Measurements from ENCODE around the gene EMC8. TPM values are rescaled to one million over a fixed set of nuclear protein-coding genes. Genes with fewer than 3 reads are reported as not detected.

EMC8 gene
- total and polyA plus RNA-seq, 2 experiments from 2014 or later: 51.1 to 69.4 TPM

GRCh38 chr16:85835227-85835751, 35.9 kb upstream of the EMC8 start:
- Histone ChIP-seq H2AFZ (no peak overlapping the region), H3K4me2 (no peak overlapping the region), H3K27ac (ENCODE audit: low read depth) (no peak overlapping the region), H3K27me3 (ENCODE audit: insufficient read depth) (no peaks in the 10 kb centered on the region), H3K36me3 (ENCODE audit: insufficient read depth) (no peaks in the 10 kb centered on the region), H3K9me2 (ENCODE audit: insufficient read depth) (no peaks in the 10 kb centered on the region), H4K20me1 (replicated peaks; ENCODE audit: insufficient read depth) (no peaks in the 10 kb centered on the region), H3F3A (replicated peaks; ENCODE audit: low read depth) (no peaks in the 10 kb centered on the region), H3K4me1 (ENCODE audit: insufficient read depth) (no peaks in the 10 kb centered on the region), H3K79me2 (replicated peaks; ENCODE audit: insufficient read depth) (no peaks in the 10 kb centered on the region), H3K4me3 (no peak overlapping the region)
- Mint-ChIP-seq H3K27ac (no peak overlapping the region), H3K27me3 (ENCODE audit: insufficient read depth, low read depth, poor library complexity) (peaks cover 12% of the 10 kb centered on the region), H3K36me3 (ENCODE audit: low read depth) (peaks cover 10% of the 10 kb centered on the region), H3K4me1 (no peaks in the 10 kb centered on the region; the same call in 2 of the 3 replicates), H3K4me3 (no peak overlapping the region), H3K9me3 (peaks cover 22% of the 10 kb centered on the region)
- TF ChIP-seq ZNF331 (CRISPR knock-in tag; IDR thresholded peaks at IDR 0.05; ENCODE audit: low read depth) (no peak), CREB1 (CRISPR knock-in tag; IDR thresholded peaks at IDR 0.05; ENCODE audit: low read depth) (no peak), ZNF114 (CRISPR knock-in tag; IDR thresholded peaks at IDR 0.05) (no peak), CTCF (conservative IDR thresholded peaks at IDR 0.05; ENCODE audit: low read depth in 2 of 2) (no peak), EZH2 (IDR thresholded peaks at IDR 0.05; ENCODE audit: low read depth, unreplicated experiment) (no peak), EZH2phosphoT487 (IDR thresholded peaks at IDR 0.05; ENCODE audit: unreplicated experiment) (no peak), POLR2AphosphoS5 (IDR thresholded peaks at IDR 0.05; ENCODE audit: low read depth) (no peak), STAT1 (IDR thresholded peaks at IDR 0.05; ENCODE audit: unreplicated experiment) (no peak), NANOG (IDR thresholded peaks at IDR 0.05; ENCODE audit: borderline replicate concordance) (no peak), JUNB (IDR thresholded peaks at IDR 0.05; ENCODE audit: unreplicated experiment) (no peak), REST (IDR thresholded peaks at IDR 0.05; ENCODE audit: unreplicated experiment) (no peak)
- TF ChIP-seq, protein P1, sequence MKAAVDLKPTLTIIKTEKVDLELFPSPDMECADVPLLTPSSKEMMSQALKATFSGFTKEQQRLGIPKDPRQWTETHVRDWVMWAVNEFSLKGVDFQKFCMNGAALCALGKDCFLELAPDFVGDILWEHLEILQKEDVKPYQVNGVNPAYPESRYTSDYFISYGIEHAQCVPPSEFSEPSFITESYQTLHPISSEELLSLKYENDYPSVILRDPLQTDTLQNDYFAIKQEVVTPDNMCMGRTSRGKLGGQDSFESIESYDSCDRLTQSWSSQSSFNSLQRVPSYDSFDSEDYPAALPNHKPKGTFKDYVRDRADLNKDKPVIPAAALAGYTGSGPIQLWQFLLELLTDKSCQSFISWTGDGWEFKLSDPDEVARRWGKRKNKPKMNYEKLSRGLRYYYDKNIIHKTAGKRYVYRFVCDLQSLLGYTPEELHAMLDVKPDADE (IDR thresholded peaks at IDR 0.05): no peak
- TF ChIP-seq, protein P2, sequence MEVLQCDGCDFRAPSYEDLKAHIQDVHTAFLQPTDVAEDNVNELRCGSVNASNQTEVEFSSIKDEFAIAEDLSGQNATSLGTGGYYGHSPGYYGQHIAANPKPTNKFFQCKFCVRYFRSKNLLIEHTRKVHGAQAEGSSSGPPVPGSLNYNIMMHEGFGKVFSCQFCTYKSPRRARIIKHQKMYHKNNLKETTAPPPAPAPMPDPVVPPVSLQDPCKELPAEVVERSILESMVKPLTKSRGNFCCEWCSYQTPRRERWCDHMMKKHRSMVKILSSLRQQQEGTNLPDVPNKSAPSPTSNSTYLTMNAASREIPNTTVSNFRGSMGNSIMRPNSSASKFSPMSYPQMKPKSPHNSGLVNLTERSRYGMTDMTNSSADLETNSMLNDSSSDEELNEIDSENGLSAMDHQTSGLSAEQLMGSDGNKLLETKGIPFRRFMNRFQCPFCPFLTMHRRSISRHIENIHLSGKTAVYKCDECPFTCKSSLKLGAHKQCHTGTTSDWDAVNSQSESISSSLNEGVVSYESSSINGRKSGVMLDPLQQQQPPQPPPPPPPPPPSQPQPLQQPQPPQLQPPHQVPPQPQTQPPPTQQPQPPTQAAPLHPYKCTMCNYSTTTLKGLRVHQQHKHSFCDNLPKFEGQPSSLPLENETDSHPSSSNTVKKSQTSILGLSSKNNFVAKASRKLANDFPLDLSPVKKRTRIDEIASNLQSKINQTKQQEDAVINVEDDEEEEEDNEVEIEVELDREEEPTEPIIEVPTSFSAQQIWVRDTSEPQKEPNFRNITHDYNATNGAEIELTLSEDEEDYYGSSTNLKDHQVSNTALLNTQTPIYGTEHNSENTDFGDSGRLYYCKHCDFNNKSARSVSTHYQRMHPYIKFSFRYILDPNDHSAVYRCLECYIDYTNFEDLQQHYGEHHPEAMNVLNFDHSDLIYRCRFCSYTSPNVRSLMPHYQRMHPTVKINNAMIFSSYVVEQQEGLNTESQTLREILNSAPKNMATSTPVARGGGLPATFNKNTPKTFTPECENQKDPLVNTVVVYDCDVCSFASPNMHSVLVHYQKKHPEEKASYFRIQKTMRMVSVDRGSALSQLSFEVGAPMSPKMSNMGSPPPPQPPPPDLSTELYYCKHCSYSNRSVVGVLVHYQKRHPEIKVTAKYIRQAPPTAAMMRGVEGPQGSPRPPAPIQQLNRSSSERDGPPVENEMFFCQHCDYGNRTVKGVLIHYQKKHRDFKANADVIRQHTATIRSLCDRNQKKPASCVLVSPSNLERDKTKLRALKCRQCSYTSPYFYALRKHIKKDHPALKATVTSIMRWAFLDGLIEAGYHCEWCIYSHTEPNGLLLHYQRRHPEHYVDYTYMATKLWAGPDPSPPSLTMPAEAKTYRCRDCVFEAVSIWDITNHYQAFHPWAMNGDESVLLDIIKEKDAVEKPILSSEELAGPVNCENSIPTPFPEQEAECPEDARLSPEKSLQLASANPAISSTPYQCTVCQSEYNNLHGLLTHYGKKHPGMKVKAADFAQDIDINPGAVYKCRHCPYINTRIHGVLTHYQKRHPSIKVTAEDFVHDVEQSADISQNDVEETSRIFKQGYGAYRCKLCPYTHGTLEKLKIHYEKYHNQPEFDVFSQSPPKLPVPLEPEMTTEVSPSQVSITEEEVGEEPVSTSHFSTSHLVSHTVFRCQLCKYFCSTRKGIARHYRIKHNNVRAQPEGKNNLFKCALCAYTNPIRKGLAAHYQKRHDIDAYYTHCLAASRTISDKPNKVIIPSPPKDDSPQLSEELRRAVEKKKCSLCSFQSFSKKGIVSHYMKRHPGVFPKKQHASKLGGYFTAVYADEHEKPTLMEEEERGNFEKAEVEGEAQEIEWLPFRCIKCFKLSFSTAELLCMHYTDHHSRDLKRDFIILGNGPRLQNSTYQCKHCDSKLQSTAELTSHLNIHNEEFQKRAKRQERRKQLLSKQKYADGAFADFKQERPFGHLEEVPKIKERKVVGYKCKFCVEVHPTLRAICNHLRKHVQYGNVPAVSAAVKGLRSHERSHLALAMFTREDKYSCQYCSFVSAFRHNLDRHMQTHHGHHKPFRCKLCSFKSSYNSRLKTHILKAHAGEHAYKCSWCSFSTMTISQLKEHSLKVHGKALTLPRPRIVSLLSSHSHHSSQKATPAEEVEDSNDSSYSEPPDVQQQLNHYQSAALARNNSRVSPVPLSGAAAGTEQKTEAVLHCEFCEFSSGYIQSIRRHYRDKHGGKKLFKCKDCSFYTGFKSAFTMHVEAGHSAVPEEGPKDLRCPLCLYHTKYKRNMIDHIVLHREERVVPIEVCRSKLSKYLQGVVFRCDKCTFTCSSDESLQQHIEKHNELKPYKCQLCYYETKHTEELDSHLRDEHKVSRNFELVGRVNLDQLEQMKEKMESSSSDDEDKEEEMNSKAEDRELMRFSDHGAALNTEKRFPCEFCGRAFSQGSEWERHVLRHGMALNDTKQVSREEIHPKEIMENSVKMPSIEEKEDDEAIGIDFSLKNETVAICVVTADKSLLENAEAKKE (CRISPR knock-in tag; IDR thresholded peaks at IDR 0.05): no peak
- DNase-seq (ENCODE audit: low spot score) (no peak), ATAC-seq (no peak; the same call in 2 of the 3 replicates)

All from GM23338 (cell line).